ENCODE data around the gene CLBA1.

GRCh38 chr14:105013150-105013785 is 27.7 kb downstream of the CLBA1 start:
- TF ChIP-seq CTCF (conservative IDR thresholded peaks at IDR 0.05; ENCODE audit: low read depth, low read length) (no peak), EZH2phosphoT487 (IDR thresholded peaks at IDR 0.05; ENCODE audit: borderline replicate concordance, low read length) (no peak), EZH2 (IDR thresholded peaks at IDR 0.05; ENCODE audit: low read length, unreplicated experiment) (no peak)

Measured in PC-3 (cell line).